PFSK-1 (cell line): ENCODE results near the gene UROS.

Experiments
- FOXP2 ChIP-seq: optimal IDR thresholded peaks from 2 replicates; pipeline ENCODE3; 2011; ENCODE audit warnings: borderline replicate concordance, control low read depth, inconsistent platforms; ENCODE audit not compliant: insufficient read depth; ENCODE audit errors: extremely low read length, extremely low read depth
- POLR2AphosphoS5 ChIP-seq: IDR thresholded peaks from 2 replicates; pipeline ENCODE4 v1.6.1; 2012; ENCODE audit warnings: low read depth, mild to moderate bottlenecking, control low read depth, low read length, moderate library complexity
- REST ChIP-seq, 2 experiments: IDR thresholded peaks; 2 replicates each; pipeline versions ENCODE4 v1.6.1 to v1.8.0; 2011 to 2012; ENCODE audit warnings: low read depth in 2 of 2, low read length in 2 of 2, control low read depth in 1 of 2, inconsistent platforms in 1 of 2, mild to moderate bottlenecking in 1 of 2, moderate library complexity in 1 of 2; ENCODE audit not compliant: insufficient read depth in 1 of 2
- SIN3A ChIP-seq: IDR thresholded peaks from 2 replicates; pipeline ENCODE4 v1.6.1; 2012; ENCODE audit warnings: mild to moderate bottlenecking, low read length, moderate library complexity, borderline replicate concordance; ENCODE audit not compliant: insufficient read depth
- TAF1 ChIP-seq: IDR thresholded peaks from 2 replicates; pipeline ENCODE4 v1.6.1; 2012; ENCODE audit warnings: low read length, control low read depth, borderline replicate concordance; ENCODE audit not compliant: insufficient read depth

Gene UROS

GRCh38 chr10:125775491-125776106 lies 47.5 kb downstream of the UROS start, which contains the start of gene MMP21:
Gene MMP21, minus strand, starts transcription at chr10:125775821. Its CDS starts 0 bp downstream, at chr10:125775821.
- TF ChIP-seq POLR2AphosphoS5: no peak
- TF ChIP-seq TAF1: no peak
- TF ChIP-seq REST (IDR thresholded peaks at IDR 0.05; ENCODE audit: insufficient read depth in 1 of 2, low read depth in 2 of 2, low read length in 2 of 2): no peak
- TF ChIP-seq FOXP2: no peak
- no peak for TF ChIP-seq SIN3A

- TF ChIP-seq REST (IDR thresholded peaks at IDR 0.05; ENCODE audit: insufficient read depth in 1 of 2, low read depth in 2 of 2, low read length in 2 of 2) (no peak), POLR2AphosphoS5 (no peak), FOXP2 (no peak), TAF1 (no peak), SIN3A (no peak)
Measured at GRCh38 chr10:125774581-125775191, 48.4 kb downstream of the UROS start.

GRCh38 chr10:125773687-125774543 lies 49.1 kb downstream of the UROS start:
- TF ChIP-seq TAF1: no peak
- TF ChIP-seq FOXP2: no peak
- TF ChIP-seq POLR2AphosphoS5: no peak
- no peak for TF ChIP-seq SIN3A
- TF ChIP-seq REST (IDR thresholded peaks at IDR 0.05; ENCODE audit: insufficient read depth in 1 of 2, low read depth in 2 of 2, low read length in 2 of 2): no peak

- TF ChIP-seq SIN3A: no peak
- no peak for TF ChIP-seq TAF1
- TF ChIP-seq POLR2AphosphoS5: no peak
Measured at GRCh38 chr10:125772864-125773180, 50.2 kb downstream of the UROS start.

GRCh38 chr10:125772112-125772863 lies 50.8 kb downstream of the UROS start:
- no peak for TF ChIP-seq SIN3A
- TF ChIP-seq TAF1: no peak
- no peak for TF ChIP-seq POLR2AphosphoS5
- TF ChIP-seq FOXP2: no peak
- no peak for TF ChIP-seq REST (IDR thresholded peaks at IDR 0.05; ENCODE audit: insufficient read depth in 1 of 2, low read depth in 2 of 2, low read length in 2 of 2)
